ENCODE data around the gene TM7SF2. TPM values are rescaled to one million over a fixed set of nuclear protein-coding genes. Genes with fewer than 3 reads are reported as not detected.

The TM7SF2 gene
- total and polyA plus RNA-seq, 2 of the 8 experiments (the other 6 are each of a cell fraction or from before 2014, with no cell fraction given) = 40.1 to 96.0 TPM

DNA sequence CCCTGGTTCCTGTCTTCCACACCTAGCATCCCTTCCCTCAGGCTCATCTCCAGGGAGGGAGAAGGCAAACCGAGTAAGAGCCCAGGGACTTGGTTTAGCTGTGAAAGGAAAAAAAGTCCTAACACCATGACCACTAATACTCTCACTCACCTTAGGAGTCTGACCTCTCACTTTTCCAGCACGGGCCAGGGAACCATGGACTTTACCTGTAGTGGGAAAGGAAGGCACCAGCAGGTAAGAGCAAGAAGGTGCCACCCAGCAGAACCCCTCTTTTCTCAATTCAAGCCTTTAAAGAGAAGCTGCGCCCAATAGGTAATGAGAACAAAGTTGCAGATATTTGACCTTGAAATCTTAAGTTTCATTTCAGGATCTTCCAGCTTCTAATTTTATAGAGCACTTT is 9.2 kb downstream of the TM7SF2 start:
- H3K79me2 ChIP-seq (ENCODE audit: control insufficient read depth in 1 of 2, insufficient read depth in 2 of 2, low read length in 2 of 2) = peaks cover 6 to 43% of the 10 kb centered on the region in 2 experiments
- POLR2A ChIA-PET (ENCODE audit: partially characterized antibody) = interaction anchor here (0.6 to 17.4 kb wide), 19 partner anchors 9 to 792 kb away, joined by 3 to 305 read pairs (median 5); partner anchors contain the start of genes CAPN1, SPDYC, SYVN1 and TM7SF2
- peak overlapping the region in 1 of 4 experiments; percentile 84; a peak in 2 of 7 replicates for H3K9ac ChIP-seq (replicated peaks in 1 of 4; ENCODE audit: extremely low read depth in 1 of 4, low read depth in 3 of 4, low read length in 3 of 4)

More for the DNA sequence above, 9.2 kb downstream of the TM7SF2 start:
- CTCF ChIA-PET (ENCODE audit: partially characterized antibody) = interaction anchor here (0.8 to 3.0 kb wide), 11 partner anchors 8 to 273 kb away, joined by 3 to 14 read pairs (median 5); partner anchors contain the start of genes CAPN1 and TM7SF2
- H2BK15ac ChIP-seq (ENCODE audit: low read length) = no peak overlapping the region
- H3K23ac ChIP-seq (ENCODE audit: insufficient read length) = no peak overlapping the region
- H3K9me3 ChIP-seq (ENCODE audit: insufficient read depth in 2 of 2, low read depth in 1 of 2, low read length in 1 of 2) = no peaks in the 10 kb centered on the region
- H2AFZ ChIP-seq (ENCODE audit: low read length) = no peak overlapping the region
- H3K79me1 ChIP-seq (ENCODE audit: low read depth, low read length) = peaks cover 13% of the 10 kb centered on the region
- H3K27me3 ChIP-seq (replicated peaks in 1 of 4; ENCODE audit: control insufficient read depth in 3 of 4, extremely low read depth in 1 of 4, insufficient read depth in 3 of 4, low read length in 3 of 4) = no peaks in the 10 kb centered on the region
- H4K20me1 ChIP-seq (replicated peaks in 1 of 2; ENCODE audit: control insufficient read depth in 1 of 2, insufficient read depth in 2 of 2, low read length in 2 of 2) = peaks cover 4% of the 10 kb centered on the region in 2 experiments
- no peak overlapping the region for H3K4ac ChIP-seq (replicated peaks; ENCODE audit: insufficient read length, low read depth, low read length)
- peaks cover 0 to 13% (median 8%) of the 10 kb centered on the region in 4 experiments; a peak in 6 of 7 replicates for H3K4me1 ChIP-seq (replicated peaks in 1 of 4; ENCODE audit: control insufficient read depth in 3 of 4, insufficient read depth in 4 of 4, low read length in 3 of 4)
- H3K36me3 ChIP-seq (ENCODE audit: control insufficient read depth in 2 of 4, insufficient read depth in 4 of 4, low read length in 3 of 4) = peaks cover 12 to 47% (median 31%) of the 10 kb centered on the region in 4 experiments
- no peak overlapping the region for H4K91ac ChIP-seq (replicated peaks; ENCODE audit: insufficient read length, low read length)
- no peak overlapping the region for H2BK120ac ChIP-seq (replicated peaks; ENCODE audit: low read depth, low read length)
- 91% methylated on average over 3 of the region's 3 CpGs; no CpG with 5 or more reads in 1 of the 2 experiments for WGBS, 2 experiments (ENCODE audit: extremely low coverage in 1 of 2, insufficient coverage in 1 of 2, insufficient read length in 1 of 2, insufficient replicate concordance in 2 of 2, low coverage in 1 of 2, low lambda C conversion rate in 2 of 2, missing lambda C conversion rate in 1 of 2)
- no peak overlapping the region for H2BK5ac ChIP-seq (ENCODE audit: low read depth, low read length)
- no peak for DNase-seq (ENCODE audit: low read depth in 1 of 2, low spot score in 2 of 2)
- H2BK20ac ChIP-seq (ENCODE audit: low read length) = no peak overlapping the region
- no peak overlapping the region for H3K18ac ChIP-seq (ENCODE audit: extremely low read depth, low read length)
- H3K14ac ChIP-seq (ENCODE audit: insufficient read length) = no peak overlapping the region
- FAIRE-seq = no peak
- H3K23me2 ChIP-seq (ENCODE audit: low read depth, low read length) = peaks cover 8% of the 10 kb centered on the region; the same call in 1 of the 2 replicates
- no peak overlapping the region for H4K5ac ChIP-seq (ENCODE audit: insufficient read length, low read depth, low read length)
- peak overlapping the region; percentile 76 to 89 for H3K4me2 ChIP-seq (ENCODE audit: insufficient read depth in 1 of 2, low read depth in 2 of 2, low read length in 2 of 2)
- H2AK5ac ChIP-seq (ENCODE audit: low read depth, low read length) = no peak overlapping the region
- H3K56ac ChIP-seq (replicated peaks; ENCODE audit: insufficient read length, low read depth, low read length) = no peak overlapping the region
- H4K8ac ChIP-seq (ENCODE audit: extremely low read depth, insufficient read depth, low read length) = no peak overlapping the region
- H3K4me3 ChIP-seq (ENCODE audit: extremely low read depth in 1 of 4, insufficient read depth in 2 of 4, low read depth in 3 of 4, low read length in 4 of 4) = peak overlapping the region; percentile 80 to 98 (median 93); a peak in 5 of 8 replicates
- H3K27ac ChIP-seq (ENCODE audit: low read depth, low read length) = no peak overlapping the region
- TF ChIP-seq RAD21 (IDR thresholded peaks at IDR 0.05 in 1 of 2, conservative IDR thresholded peaks at IDR 0.05 in 1 of 2; ENCODE audit: low read depth in 2 of 2, low read length in 2 of 2) (no peak), ATF3 (IDR thresholded peaks at IDR 0.05; ENCODE audit: insufficient read depth, low read depth, low read length) (no peak)
- no peak overlapping the region for H2BK12ac ChIP-seq (ENCODE audit: low read depth, low read length)
